Pulmonary artery endothelial cell (primary cell): Measurements from ENCODE around the gene PRR36. TPM values are rescaled to one million over a fixed set of nuclear protein-coding genes. Genes with fewer than 3 reads are reported as not detected.

Experiments used
- DNase-seq: peaks from one replicate; pipeline ENCODE4 v3.0.0-alpha.2; 2011; ENCODE audit warnings: low read depth, low spot score
- total RNA-seq: library from RNA; depleted of rRNA; stranded (reverse); fragments of >200 nt; gene quantifications from 2 replicates; pipeline ENCODE4 v1.2.3, GENCODE V29; 2014

PRR36 gene
- total RNA-seq, 1 donor from 2014 or later: 0.07 TPM

DNA sequence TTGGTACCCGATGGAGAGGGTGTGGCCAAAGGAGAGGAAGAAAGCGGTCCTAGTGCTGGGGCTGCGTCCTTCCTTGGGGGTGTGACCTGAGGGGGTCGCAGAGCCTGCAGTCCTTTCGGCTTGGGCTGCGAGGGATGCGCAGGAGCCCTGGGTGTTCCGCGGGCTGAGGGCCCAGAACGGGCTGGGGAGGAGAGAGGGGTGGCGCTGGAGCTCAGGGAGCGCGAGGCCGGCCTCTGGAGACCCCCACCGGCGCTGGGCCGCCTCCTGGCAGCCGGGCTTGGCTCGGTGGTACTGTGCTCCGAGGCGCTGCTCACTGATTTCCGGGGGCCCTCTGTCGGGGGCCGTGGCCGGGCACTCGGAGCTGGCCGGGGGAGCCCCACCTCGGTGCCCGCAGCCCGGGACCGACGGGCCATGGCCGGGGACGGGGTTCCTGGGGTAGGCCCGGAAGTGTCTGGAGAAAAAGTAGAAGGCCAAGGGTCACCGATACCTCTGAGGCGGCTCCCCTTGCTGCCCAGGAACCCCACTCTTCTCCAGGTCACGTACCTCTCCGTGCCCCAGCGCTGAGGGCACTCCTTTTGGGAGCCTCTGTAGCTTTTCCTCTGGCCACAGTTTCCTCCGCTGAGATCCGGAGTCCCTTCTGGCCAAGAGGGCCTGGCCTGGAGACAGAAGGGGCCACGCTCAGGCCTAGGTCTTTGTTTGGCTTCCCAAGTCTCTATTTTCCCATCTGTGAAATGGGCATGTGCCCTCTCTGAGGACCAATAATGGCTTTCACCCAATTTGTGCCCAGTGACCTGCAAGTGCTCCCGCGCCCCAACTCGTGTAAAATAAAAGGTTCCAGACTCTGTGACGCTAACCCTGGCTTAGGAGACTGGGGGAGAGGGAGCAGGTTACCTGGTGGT is 1.6 kb downstream of the PRR36 start:
- no peak for DNase-seq

GRCh38 chr19:7871437-7872305 is 2.5 kb downstream of the PRR36 start:
- peak; percentile 33 for DNase-seq

DNA sequence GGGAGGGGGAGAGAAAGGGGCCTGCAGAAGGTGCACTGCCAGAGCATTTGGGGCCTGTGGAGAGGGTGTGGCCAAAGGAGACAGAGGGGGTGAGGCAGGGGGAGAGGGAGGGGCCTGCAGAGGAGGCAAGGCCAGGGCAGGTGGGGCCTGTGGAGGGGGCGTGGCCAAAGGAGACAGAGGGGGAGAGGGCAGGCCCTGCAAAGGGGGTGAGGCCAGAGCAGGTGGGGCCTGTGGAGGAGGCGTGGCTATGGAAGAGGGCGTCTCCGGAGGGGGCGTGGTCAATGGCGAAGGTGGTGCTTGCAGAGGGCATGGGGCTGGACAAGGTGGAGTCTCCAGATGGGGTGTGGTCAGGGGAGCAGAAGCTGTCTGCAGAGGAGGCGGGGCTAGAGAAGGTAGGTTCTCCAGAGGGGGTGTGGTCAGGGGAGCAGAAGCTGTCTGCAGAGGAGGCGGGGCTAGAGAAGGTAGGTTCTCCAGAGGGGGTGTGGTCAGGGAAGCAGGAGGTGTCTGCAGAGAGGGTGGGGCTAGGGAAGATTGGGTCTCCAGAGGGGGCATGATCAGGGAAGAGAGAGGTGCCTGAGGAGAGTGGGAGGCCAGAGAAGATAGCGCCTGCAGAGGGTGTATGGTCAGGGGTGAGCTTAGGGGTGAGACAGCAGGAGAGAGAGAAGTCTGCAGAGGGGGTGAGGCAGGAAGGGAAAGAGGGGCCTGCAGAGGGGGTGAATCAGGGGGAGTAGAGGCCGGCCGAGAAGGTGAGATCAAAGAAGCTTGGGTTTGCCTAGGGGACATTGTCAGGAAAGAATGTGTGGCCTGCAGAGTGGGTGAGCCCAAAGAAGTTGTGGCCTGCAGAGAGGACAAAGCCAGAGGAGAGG is 3.4 kb downstream of the PRR36 start:
- DNase-seq: no peak

DNA sequence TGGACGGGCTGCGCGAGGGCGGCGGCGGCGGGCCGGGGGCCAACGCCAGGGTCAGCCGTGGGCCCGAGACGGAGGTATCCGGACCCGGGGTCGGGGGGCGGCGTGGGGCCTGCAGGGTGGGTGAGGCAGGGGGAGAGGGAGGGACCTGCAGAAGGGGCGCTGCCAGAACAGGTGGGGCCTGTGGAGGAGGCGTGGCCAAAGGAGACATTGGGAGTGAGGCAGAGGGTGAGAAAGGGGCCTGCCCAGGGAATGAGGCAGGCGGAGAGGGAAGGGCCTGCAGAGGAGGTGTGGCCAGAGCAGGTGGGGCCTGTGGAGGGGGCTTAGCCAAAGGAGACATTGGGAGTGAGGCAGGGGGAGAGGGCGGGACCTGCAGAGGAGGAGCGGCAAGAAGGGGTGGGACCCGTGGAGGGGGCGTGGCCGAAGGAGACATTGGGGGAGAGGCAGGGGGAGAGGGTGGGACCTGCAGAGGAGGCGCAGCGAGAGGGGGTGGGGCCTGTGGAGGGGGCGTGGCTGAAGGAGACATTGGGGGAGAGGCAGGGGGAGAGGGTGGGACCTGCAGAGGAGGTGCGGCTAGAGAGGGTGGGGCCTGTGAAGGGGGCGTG is 4.2 kb downstream of the PRR36 start:
- DNase-seq: no peak

DNA sequence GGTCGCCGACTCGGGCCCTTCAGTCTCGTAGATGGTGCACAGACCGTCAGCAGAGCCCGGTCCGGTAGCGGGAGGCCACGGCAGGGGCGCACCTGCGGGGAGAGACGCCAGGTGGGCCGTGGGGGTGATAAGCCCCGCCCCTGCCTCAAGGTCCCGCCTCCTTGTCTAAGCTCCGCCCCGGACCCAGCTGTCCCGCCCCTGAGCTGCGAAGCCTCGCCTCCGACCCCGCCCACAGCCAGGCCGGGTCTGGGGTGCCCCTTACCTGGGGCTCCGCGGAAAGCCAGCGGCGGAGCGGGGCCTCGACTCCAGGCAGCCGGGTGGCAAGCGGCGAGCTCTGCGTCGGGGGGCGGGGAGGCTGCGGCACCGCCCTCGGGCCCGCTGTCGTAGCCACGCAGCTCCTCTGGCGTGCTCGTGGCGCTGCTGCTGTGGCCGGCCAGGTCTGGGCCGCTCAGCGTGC is 4.7 kb downstream of the PRR36 start:
- no peak for DNase-seq

GRCh38 chr19:7868671-7869452 is 5.3 kb downstream of the PRR36 start:
- no peak for DNase-seq

DNA sequence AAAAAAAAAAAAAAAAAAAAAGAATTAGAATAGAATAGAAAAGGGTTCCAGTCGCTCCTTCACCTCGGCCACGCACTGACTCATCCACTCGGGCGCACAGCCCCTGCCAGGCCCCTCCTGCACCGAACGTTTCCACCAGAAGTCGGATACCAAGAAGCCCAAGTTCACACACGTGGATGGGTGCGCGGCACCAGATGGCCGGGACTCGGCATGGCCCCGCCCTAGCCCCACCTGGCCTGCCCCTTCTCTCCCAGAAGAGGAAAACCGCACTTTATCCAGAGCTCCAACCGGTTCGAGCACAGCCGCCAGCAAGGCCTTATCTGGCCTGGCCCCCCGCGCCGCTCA is 5.9 kb downstream of the PRR36 start:
- DNase-seq: no peak

DNA sequence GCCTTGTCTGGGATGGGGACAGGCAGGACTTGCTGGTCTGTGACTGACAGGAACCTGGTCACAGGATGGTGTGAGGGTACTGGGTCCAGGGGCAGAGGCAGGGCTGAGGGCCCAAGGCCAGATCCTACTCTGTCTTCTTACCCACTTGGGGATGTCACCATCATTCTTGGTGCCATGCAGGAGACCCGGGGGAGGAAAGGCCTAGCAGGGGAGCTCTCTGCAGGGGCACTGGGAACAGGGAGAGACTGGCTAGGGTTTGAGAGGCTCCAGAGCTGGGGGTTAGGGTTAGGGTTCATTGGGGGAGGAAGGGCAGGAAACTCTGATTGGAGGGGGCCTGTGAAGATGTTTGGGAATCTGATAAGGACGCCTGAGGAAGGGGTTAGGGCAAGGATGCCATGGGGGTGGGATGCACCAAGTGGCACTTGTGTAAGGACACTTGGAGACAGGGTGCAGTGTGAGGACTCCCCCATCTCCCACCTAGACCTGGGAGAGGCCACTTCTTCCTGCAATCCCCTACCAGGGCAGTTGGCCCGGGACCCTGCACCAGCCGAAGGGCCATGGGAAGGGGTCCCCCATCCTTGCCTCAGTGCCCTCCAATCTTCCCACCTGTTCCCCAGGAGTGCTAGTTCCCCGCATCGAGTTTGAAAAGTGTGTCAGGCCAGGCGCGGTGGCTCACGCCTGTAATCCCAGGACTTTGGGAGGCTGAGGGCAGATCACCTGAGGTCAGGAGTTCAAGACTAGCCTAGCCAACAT is 6.9 kb downstream of the PRR36 start:
- no peak for DNase-seq

GRCh38 chr19:7866399-7867091 is 7.6 kb downstream of the PRR36 start:
- DNase-seq: no peak

- no peak for DNase-seq
Observed at GRCh38 chr19:7865262-7865911, 8.8 kb downstream of the PRR36 start.

GRCh38 chr19:7864690-7865074 is 9.5 kb downstream of the PRR36 start:
- DNase-seq: no peak

DNA sequence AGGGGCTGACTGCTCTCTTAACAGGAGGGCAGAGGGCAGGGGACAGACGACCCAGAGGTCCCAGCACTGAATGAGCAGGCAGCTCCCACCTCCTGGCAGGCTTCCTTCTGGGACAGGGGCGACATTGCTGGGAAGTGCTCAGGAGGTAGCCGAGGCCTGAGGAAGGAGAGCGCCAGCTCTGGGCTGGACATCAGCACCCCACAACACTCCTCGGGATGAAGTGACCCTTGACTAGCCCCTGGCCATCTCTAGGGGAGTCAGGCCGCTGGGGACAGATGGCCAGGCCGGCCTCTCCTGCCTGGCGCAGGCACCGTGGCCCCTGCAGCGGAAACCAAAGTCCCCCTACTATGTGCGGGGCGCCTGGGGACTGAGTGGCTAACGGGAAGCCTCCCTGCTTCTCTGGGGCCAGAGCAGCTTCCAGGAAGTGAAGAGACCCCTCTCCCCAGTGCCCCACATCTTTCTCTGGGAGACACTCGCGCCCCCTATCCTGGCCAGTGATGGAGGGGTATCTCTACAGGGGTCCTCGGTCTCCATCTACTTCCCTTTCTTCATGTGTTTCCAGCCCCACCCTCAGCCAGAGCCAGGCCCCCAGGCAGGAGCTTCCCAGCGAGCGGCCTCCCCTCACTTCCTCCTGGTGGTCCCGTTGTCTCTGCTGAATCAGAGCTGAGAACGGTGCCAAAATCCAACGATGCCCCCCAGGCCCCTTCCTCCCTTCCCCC is 10.1 kb downstream of the PRR36 start:
- no peak for DNase-seq

DNA sequence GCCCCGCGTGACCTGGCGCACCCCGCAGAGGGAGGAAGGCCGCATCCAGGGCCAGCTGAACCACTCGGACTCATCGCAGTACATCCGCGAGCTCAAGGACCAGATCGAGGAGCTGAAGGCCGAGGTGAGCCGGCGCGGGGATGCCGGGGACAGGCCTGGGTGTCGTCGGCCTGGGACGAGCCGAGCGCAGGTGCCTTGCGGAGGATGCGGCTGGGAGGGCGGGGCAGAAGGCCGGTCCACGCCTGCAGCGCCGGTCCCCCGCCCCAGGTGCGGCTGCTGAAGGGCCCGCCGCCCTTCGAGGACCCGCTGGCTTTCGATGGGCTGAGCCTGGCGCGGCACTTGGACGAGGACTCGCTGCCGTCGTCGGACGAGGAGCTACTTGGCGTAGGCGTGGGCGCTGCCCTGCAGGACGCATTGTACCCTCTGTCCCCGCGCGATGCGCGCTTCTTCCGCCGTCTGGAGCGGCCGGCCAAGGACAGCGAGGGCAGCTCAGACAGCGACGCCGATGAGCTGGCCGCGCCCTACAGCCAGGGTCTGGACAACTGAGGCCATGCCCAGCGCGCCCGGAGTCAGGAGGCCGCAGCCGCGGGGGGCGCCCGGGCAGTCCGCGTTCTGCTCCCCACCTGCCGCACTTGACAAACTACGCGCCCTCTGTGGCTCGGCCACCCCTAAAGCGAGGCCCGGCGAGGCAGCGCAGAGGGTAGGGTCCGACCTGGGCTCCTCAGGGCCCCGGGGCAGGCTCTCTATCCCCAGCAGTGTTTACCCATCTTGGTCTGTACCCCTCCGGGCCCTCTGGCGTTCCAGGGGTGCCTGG is 10.8 kb downstream of the PRR36 start:
- DNase-seq: no peak

DNA sequence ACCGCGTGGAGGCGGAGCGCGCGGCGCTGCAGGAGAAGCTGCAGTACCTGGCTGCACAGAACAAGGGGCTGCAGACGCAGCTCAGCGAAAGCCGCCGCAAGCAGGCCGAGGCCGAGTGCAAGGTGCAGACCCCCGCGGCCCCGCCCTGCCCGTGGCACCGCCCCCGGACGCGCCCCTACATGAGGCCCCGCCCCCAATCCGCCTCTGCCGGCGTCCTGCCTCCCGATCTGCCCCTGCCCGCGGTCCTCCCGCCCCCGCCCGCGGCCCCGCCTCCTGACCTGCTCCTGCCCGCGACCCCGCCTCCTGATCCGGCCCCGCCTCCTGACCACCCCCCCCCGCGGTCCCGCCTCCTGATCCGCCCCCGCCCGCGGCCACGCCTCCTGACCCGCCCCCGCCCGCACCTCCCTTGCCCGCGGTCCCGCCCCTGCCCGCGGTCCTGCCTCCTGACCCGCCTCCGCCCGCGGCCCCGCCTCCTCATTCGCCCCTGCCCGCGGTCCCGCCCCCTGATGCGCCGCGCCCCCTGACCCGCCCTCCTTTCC is 11.7 kb downstream of the PRR36 start:
- DNase-seq: no peak

DNA sequence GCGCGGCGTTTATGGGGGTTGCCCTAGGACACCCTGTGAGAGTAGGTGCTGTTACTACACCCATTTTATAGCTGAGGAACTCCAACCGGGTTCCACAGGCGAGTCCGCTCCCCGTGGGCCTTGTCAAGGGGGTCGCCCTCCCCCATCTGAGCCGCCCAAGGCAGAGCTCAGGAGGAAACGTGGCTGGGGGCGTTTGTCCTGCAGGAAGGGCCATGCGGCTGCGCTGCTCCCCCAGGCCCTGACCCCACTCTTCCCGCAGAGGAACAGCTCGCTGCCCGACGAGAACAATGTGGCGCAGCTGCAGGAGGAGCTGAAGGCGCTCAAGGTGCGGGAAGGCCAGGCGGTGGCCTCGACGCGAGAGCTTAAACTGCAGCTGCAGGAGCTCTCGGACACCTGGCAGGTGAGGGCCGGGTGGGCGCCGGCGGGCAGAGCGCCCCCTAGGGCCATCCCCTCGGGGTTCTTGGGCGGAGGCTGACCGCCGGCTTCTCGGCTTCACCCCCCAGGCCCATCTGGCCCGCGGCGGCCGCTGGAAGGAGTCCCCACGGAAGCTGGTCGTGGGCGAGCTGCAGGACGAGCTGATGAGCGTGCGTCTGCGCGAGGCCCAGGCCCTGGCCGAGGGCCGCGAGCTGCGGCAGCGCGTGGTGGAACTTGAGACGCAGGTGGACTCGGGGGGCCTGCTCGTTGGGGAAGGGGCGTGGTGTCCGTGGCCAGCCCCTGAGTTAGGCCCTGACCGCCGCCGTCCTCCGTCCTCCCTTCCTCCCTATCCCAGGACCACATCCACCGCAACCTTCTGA is 12.4 kb downstream of the PRR36 start:
- no peak for DNase-seq
